ENCODE results near the gene NMNAT3. TPM values are rescaled to one million over a fixed set of nuclear protein-coding genes. Genes with fewer than 3 reads are reported as not detected.
A peak's percentile ranks its signal among the peaks of the same experiment; 100 is the strongest.

NMNAT3 gene
- total RNA-seq, 4 donors from 2014 or later, result 1.5 to 12.6 (median 5.6) TPM

GRCh38 chr3:139519998-139520737 is 157.6 kb downstream of the NMNAT3 start:
- no peaks in the 10 kb centered on the region for H3K36me3 ChIP-seq
- no peaks in the 10 kb centered on the region for H3K9me3 ChIP-seq
- H3K4me1 ChIP-seq, result no peaks in the 10 kb centered on the region
- no peak overlapping the region for H3K27ac ChIP-seq
- no peak overlapping the region for H3K4me3 ChIP-seq
- peak in 2 of 5 experiments; percentile 15 to 18 for TF ChIP-seq CTCF (IDR thresholded peaks at IDR 0.05)
- TF ChIP-seq POLR2A (IDR thresholded peaks at IDR 0.05), result no peak
- TF ChIP-seq POLR2AphosphoS5 (IDR thresholded peaks at IDR 0.05), result no peak
- peak; percentile 15 for DNase-seq
- WGBS, 2 donors (ENCODE audit: low coverage in 1 of 2), result 70 to 73% methylated on average over 2 to 7 of the region's 7 CpGs
- no peaks in the 10 kb centered on the region for H3K27me3 ChIP-seq
- intact Hi-C loops (cut with DNase I; ENCODE audit: low total_unique reads) (no loop called here), in situ Hi-C loops (cut with MboI; ENCODE audit: low pct_ligation_motif_present in 1 of 4, low pct_unique_long_range_greater_than_20kb in 1 of 4, low sequenced_read_pairs in 3 of 4) (no loop called here)

GRCh38 chr3:139518926-139519842 is 158.6 kb downstream of the NMNAT3 start:
- WGBS, 2 donors (ENCODE audit: low coverage in 1 of 2), result 95 to 100% methylated on average over 2 to 9 of the region's 9 CpGs
- intact Hi-C loops (cut with DNase I; ENCODE audit: low total_unique reads), result no loop called here
- no peak for DNase-seq

GRCh38 chr3:139518306-139518705 is 159.5 kb downstream of the NMNAT3 start:
- no peak overlapping the region for H3K4me3 ChIP-seq
- in situ Hi-C loops (cut with MboI; ENCODE audit: low pct_ligation_motif_present in 1 of 4, low pct_unique_long_range_greater_than_20kb in 1 of 4, low sequenced_read_pairs in 3 of 4), result no loop called here
- no peak for DNase-seq
- intact Hi-C loops (cut with DNase I; ENCODE audit: low total_unique reads), result no loop called here
- TF ChIP-seq POLR2A (IDR thresholded peaks at IDR 0.05) (no peak), EP300 (IDR thresholded peaks at IDR 0.05; ENCODE audit: low read depth) (no peak), CTCF (IDR thresholded peaks at IDR 0.05) (no peak), POLR2AphosphoS5 (IDR thresholded peaks at IDR 0.05) (no peak)
- no peaks in the 10 kb centered on the region for H3K27me3 ChIP-seq
- no peaks in the 10 kb centered on the region for H3K9me3 ChIP-seq
- no peaks in the 10 kb centered on the region for H3K36me3 ChIP-seq
- H3K27ac ChIP-seq, result no peak overlapping the region
- no peaks in the 10 kb centered on the region for H3K4me1 ChIP-seq
- WGBS, 2 donors (ENCODE audit: low coverage in 1 of 2), result 77% methylated on average over 6 of the region's 6 CpGs; no CpG with 5 or more reads in 1 of the 2 donors

More at GRCh38 chr3:139518926-139519842, 158.6 kb downstream of the NMNAT3 start:
- Histone ChIP-seq H3K4me1 (no peaks in the 10 kb centered on the region), H3K9me3 (no peaks in the 10 kb centered on the region), H3K36me3 (no peaks in the 10 kb centered on the region), H3K27me3 (no peaks in the 10 kb centered on the region), H3K4me3 (no peak overlapping the region), H3K27ac (no peak overlapping the region)
- in situ Hi-C loops (cut with MboI; ENCODE audit: low pct_ligation_motif_present in 1 of 4, low pct_unique_long_range_greater_than_20kb in 1 of 4, low sequenced_read_pairs in 3 of 4), result no loop called here
- TF ChIP-seq POLR2A (IDR thresholded peaks at IDR 0.05) (no peak), CTCF (IDR thresholded peaks at IDR 0.05) (no peak), EP300 (IDR thresholded peaks at IDR 0.05; ENCODE audit: low read depth) (no peak), POLR2AphosphoS5 (IDR thresholded peaks at IDR 0.05) (no peak)

- Histone ChIP-seq H3K4me3 (no peak overlapping the region), H3K9me3 (no peaks in the 10 kb centered on the region), H3K4me1 (no peaks in the 10 kb centered on the region), H3K27ac (no peak overlapping the region), H3K27me3 (no peaks in the 10 kb centered on the region), H3K36me3 (no peaks in the 10 kb centered on the region)
- WGBS, 2 donors (ENCODE audit: low coverage in 1 of 2), result 81 to 83% methylated on average over 3 to 5 of the region's 5 CpGs
- no peak for TF ChIP-seq POLR2AphosphoS5 (IDR thresholded peaks at IDR 0.05)
- no peak for TF ChIP-seq POLR2A (IDR thresholded peaks at IDR 0.05)
- no peak for TF ChIP-seq EP300 (IDR thresholded peaks at IDR 0.05; ENCODE audit: low read depth)
- no peak for TF ChIP-seq CTCF (IDR thresholded peaks at IDR 0.05)
- in situ Hi-C loops (cut with MboI; ENCODE audit: low pct_ligation_motif_present in 1 of 4, low pct_unique_long_range_greater_than_20kb in 1 of 4, low sequenced_read_pairs in 3 of 4) (no loop called here), intact Hi-C loops (cut with DNase I; ENCODE audit: low total_unique reads) (no loop called here)
- no peak for DNase-seq
Measured at GRCh38 chr3:139517321-139518065, 160.3 kb downstream of the NMNAT3 start.

Measured in transverse colon (tissue), 4 donors.